Stimulated activated CD8-positive, alpha-beta memory T cell treated with anti-CD3 and anti-CD28 coated beads, Interleukin-12 subunit alpha, Interleukin-12 subunit beta, amount 100 ng/mL, for 24 hours (primary cell): ENCODE data around the gene LPO.

ENCODE experiments used
- DNase-seq: peaks from one replicate; pipeline ENCODE4 v3.0.0-alpha.2; 2020; ENCODE audit errors: extremely low read depth

LPO gene

GRCh38 chr17:58277802-58278595, 39.6 kb downstream of the LPO start:
- no peak for DNase-seq

DNA sequence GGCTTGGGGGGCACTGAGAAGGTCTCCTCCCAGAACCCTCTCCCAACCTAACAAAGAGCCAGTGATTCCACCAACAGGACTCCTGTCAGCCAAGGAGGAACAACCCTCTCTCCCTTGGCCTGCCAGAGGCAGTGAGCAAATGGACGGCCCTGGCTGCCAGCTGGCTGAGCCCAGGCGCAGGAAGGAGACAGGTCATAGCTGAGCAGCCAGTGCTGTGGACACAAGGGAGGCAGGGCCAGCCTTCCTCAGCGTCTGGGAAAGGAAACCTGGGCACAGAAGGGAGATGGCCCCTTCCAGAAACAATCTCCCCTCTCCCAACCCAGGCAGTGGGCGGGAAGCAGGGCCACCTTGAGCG, 40.3 kb downstream of the LPO start:
- no peak for DNase-seq

GRCh38 chr17:58279016-58279711, 40.8 kb downstream of the LPO start:
- DNase-seq, result no peak

- no peak for DNase-seq
These were observed 41.5 kb downstream of the LPO start for GRCh38 chr17:58279736-58280479.

DNA sequence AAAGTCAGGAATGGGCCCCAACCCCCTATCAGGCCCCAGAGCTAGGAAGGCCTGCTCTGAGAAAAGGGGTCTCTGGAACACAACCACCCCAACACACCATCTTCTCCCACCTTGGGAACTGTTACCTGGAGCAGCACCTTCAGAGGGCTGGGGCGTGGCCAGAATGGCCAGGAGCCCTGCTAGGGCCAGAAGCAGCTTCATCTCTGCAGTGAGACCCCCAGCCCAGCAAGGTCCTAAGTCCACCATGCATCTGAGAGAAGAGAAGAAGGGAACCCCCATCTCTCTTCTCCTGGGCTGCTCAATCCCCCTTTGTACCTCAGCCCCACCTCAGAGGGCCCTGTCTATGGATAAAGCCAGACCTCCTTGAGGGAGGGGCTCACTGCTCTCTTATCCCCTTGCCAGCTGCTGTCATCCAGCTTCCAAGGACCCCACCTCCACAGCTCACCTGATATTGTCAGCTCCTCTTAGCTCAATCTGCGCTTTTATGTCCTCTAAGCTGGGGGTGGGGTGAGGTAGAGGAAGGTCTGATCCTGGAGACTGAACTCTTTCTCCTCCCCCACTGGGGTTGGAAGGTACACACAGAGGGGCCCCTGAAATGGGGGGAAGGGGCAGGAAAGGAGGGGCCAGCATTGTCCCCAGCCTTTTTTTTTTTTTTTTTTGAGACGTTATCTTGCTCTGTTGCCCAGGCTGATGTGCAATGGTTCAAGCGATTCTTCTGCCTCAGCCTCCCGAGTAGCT, 42.3 kb downstream of the LPO start, which contains the start of gene MPO:
Gene MPO (minus strand): TSS at position 456 of the 738 bp plus-strand sequence. CDS start 177 bp downstream, at position 279.
- DNase-seq, result no peak

- DNase-seq, result no peak
These were observed 43.2 kb downstream of the LPO start for GRCh38 chr17:58281511-58282011.

- no peak for DNase-seq
These were observed 44.1 kb downstream of the LPO start for GRCh38 chr17:58282442-58282841.

DNA sequence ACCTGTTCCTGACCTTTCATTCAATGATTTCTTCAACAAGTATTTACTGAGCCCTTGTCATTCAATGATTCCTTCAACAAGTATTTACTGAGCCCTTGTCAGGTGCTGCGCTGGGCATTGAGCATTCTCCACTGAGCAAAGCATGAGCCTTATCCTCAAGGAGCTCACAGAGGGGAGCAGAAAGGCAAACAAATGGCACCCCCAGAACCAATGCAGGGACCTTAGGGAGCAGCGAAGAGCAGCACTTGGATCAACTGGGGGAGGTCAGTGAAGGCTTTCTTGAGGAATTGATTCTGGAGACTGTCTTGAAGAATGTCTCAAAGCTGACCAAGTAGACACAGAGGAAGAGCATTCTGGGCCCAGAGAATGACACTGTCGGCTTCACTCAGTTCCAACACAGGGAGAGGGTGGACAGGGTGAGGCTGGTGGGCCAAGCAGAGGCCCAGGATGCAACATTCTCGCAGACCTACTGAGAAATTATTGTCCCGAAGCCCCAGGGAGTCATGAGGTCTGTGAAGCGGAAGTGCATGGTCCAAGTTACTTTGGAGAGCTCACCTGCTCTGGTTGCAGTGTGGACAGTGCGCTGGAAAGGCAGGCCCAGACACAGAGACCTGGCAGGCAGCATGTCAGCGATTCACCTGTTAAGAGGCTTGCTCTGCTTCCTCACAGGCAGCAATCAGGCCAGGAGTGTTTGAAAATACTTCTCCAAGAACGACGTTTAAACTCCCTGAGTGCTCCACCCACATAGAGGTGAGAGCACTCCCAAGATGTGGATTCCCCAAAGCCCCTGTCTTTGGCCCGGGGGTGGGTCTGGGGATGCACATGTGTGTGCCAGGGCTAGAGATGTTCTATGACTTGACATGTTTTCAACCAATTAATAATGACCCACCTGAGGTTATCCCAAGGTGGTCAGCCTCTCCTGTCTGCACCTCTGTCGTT, 45.6 kb downstream of the LPO start:
- DNase-seq, result no peak

GRCh38 chr17:58284613-58285421, 46.4 kb downstream of the LPO start:
- no peak for DNase-seq

GRCh38 chr17:58285422-58285810, 47.0 kb downstream of the LPO start:
- no peak for DNase-seq

GRCh38 chr17:58289869-58290268, 51.5 kb downstream of the LPO start:
- no peak for DNase-seq

GRCh38 chr17:58291246-58291645, 52.9 kb downstream of the LPO start:
- no peak for DNase-seq

DNA sequence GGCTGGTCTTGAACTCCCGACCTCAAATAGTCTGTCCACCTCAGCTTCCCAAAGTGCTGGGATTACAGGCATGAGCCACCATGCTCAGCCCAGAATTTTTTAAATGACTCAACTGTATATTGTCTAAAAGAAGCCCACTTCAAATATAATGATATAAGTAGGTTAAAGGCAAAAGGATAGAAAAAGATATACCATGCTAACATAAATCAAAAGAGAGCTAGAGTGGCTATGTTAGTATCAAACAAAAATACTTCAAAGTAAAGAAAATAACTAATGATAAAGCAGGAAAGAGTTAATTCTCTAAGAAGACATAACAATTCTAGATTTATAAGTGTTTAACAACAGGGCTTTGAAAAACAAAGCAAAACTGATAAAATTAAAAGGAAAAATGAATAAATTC, 55.6 kb downstream of the LPO start:
- DNase-seq, result no peak

- DNase-seq, result no peak
These were observed 62.0 kb downstream of the LPO start for GRCh38 chr17:58300336-58300735.

- DNase-seq, result no peak
These were observed 63.2 kb downstream of the LPO start for GRCh38 chr17:58301504-58302150.

- DNase-seq, result no peak
These were observed 64.0 kb downstream of the LPO start for GRCh38 chr17:58302171-58302918.

- no peak for DNase-seq
These were observed 64.7 kb downstream of the LPO start for GRCh38 chr17:58302919-58303585.
